Neural cell (in vitro differentiated cells): ENCODE measurements around the gene ARID3C. TPM values are rescaled to one million over a fixed set of nuclear protein-coding genes. Genes with fewer than 3 reads are reported as not detected.

Experiments used
- H2AFZ ChIP-seq: fragments of 200-600, 300-800 bp; sonication (generic), shearing (Covaris generic); 2 replicates; pipeline ENCODE4 v1.6.0; 2014; ENCODE audit warnings: low read depth, mild to moderate bottlenecking, antibody characterized with exemption, low read length, moderate library complexity
- H3F3A ChIP-seq: fragments of 200-600 bp; shearing (Covaris generic); 2 replicates; pipeline ENCODE4 v1.6.1; 2016; ENCODE audit warnings: mild to moderate bottlenecking, moderate library complexity, mixed read lengths, antibody characterized with exemption, low read length; ENCODE audit not compliant: insufficient read depth, poor library complexity, severe bottlenecking
- H3K27ac ChIP-seq: fragments of 200-600, 300-800 bp; sonication (generic), shearing (Covaris generic); 2 replicates; pipeline ENCODE4 v1.5.1; 2014; ENCODE audit warnings: mild to moderate bottlenecking, low read length, moderate library complexity
- H3K27me3 ChIP-seq: fragments of 300-800, 200-600 bp; sonication (generic), shearing (Covaris generic); 2 replicates; pipeline ENCODE4 v1.6.0; 2014; ENCODE audit warnings: mild to moderate bottlenecking, low read depth, low read length, moderate library complexity; ENCODE audit not compliant: insufficient read depth
- H3K36me3 ChIP-seq: fragments of 300-800, 200-600 bp; sonication (generic), shearing (Covaris generic); 2 replicates; pipeline ENCODE4 v1.5.1; 2014; ENCODE audit warnings: mild to moderate bottlenecking, antibody characterized with exemption, low read length, moderate library complexity; ENCODE audit not compliant: insufficient read depth
- H3K4me2 ChIP-seq: fragments of 300-800, 200-600 bp; sonication (generic), shearing (Covaris generic); 2 replicates; pipeline ENCODE4 v1.6.0; 2014; ENCODE audit warnings: mild to moderate bottlenecking, low read length
- H3K4me3 ChIP-seq: fragments of 300-800, 200-600 bp; sonication (generic), shearing (Covaris generic); 2 replicates; pipeline ENCODE4 v1.5.1; 2014; ENCODE audit warnings: mild to moderate bottlenecking, low read length, moderate library complexity
- H3K79me2 ChIP-seq: fragments of 200-600 bp; shearing (Covaris generic); replicated peaks from 2 replicates; pipeline ENCODE4 v1.6.0; 2014; ENCODE audit warnings: mild to moderate bottlenecking, low read length, moderate library complexity; ENCODE audit not compliant: insufficient read depth
- H3K9ac ChIP-seq: fragments of 300-800, 200-600 bp; sonication (generic), shearing (Covaris generic); 2 replicates; pipeline ENCODE4 v1.6.1; 2016; ENCODE audit warnings: mild to moderate bottlenecking, low read length, mixed read lengths
- H3K9me2 ChIP-seq: fragments of 200-600 bp; shearing (Covaris generic); 2 replicates; pipeline ENCODE4 v1.6.1; 2016; ENCODE audit warnings: mild to moderate bottlenecking, low read length, mixed read lengths; ENCODE audit not compliant: insufficient read depth
- H3K9me3 ChIP-seq: fragments of 200-600, 300-800 bp; sonication (generic), shearing (Covaris generic); 2 replicates; pipeline ENCODE4 v1.6.1; 2016; ENCODE audit warnings: mild to moderate bottlenecking, mixed run types, low read length, moderate library complexity, mixed read lengths
- H4K20me1 ChIP-seq: fragments of 200-600 bp; shearing (Covaris generic); 2 replicates; pipeline ENCODE4 v1.6.1; 2016; ENCODE audit warnings: mild to moderate bottlenecking, mixed run types; ENCODE audit not compliant: insufficient read depth
- CTCF ChIP-seq: fragments of 450-650 bp; IDR thresholded peaks from 2 replicates; pipeline ENCODE4 v1.5.1; 2014; ENCODE audit warnings: antibody characterized with exemption, mild to moderate bottlenecking, moderate library complexity; ENCODE audit not compliant: poor library complexity, severe bottlenecking
- EP300 ChIP-seq: fragments of 450-650 bp; conservative IDR thresholded peaks from 2 replicates; pipeline ENCODE4 v1.6.1; 2014; ENCODE audit warnings: antibody characterized with exemption, mild to moderate bottlenecking, moderate library complexity; ENCODE audit not compliant: poor library complexity, severe bottlenecking
- EZH2 ChIP-seq: fragments of 200-600, 300-800 bp; shearing (Covaris generic), sonication (generic); IDR thresholded peaks from 2 replicates; pipeline ENCODE4 v1.6.1; 2014; ENCODE audit warnings: antibody characterized with exemption, low read length, borderline replicate concordance, mild to moderate bottlenecking; ENCODE audit not compliant: insufficient read depth, poor library complexity, severe bottlenecking
- MXI1 ChIP-seq: fragments of 450-650 bp; conservative IDR thresholded peaks from 2 replicates; pipeline ENCODE4 v1.6.1; 2014; ENCODE audit warnings: antibody characterized with exemption, mild to moderate bottlenecking; ENCODE audit not compliant: poor library complexity, severe bottlenecking
- POLR2AphosphoS5 ChIP-seq: IDR thresholded peaks from 2 replicates; pipeline ENCODE4 v1.6.1; 2012
- RAD21 ChIP-seq: fragments of 450-650 bp; conservative IDR thresholded peaks from 2 replicates; pipeline ENCODE4 v1.6.1; 2014; ENCODE audit warnings: antibody characterized with exemption, mild to moderate bottlenecking, moderate library complexity
- REST ChIP-seq: IDR thresholded peaks from 2 replicates; pipeline ENCODE4 v1.6.1; 2012; ENCODE audit warnings: borderline replicate concordance
- SMC3 ChIP-seq: fragments of 450-650 bp; conservative IDR thresholded peaks from 2 replicates; pipeline ENCODE4 v1.6.1; 2014; ENCODE audit warnings: antibody characterized with exemption, mild to moderate bottlenecking, moderate library complexity; ENCODE audit not compliant: poor library complexity
- TAF1 ChIP-seq: IDR thresholded peaks from 2 replicates; pipeline ENCODE4 v1.6.1; 2012; ENCODE audit warnings: low read depth
- polyA plus RNA-seq: library from polyadenylated mRNA; depleted of rRNA; stranded (reverse); fragments of >200 nt; gene quantifications from 2 replicates; pipeline ENCODE4 v1.2.3, GENCODE V29; 2014

Gene ARID3C
- polyA plus RNA-seq, 1 donor from 2014 or later, result 2.8 TPM

DNA sequence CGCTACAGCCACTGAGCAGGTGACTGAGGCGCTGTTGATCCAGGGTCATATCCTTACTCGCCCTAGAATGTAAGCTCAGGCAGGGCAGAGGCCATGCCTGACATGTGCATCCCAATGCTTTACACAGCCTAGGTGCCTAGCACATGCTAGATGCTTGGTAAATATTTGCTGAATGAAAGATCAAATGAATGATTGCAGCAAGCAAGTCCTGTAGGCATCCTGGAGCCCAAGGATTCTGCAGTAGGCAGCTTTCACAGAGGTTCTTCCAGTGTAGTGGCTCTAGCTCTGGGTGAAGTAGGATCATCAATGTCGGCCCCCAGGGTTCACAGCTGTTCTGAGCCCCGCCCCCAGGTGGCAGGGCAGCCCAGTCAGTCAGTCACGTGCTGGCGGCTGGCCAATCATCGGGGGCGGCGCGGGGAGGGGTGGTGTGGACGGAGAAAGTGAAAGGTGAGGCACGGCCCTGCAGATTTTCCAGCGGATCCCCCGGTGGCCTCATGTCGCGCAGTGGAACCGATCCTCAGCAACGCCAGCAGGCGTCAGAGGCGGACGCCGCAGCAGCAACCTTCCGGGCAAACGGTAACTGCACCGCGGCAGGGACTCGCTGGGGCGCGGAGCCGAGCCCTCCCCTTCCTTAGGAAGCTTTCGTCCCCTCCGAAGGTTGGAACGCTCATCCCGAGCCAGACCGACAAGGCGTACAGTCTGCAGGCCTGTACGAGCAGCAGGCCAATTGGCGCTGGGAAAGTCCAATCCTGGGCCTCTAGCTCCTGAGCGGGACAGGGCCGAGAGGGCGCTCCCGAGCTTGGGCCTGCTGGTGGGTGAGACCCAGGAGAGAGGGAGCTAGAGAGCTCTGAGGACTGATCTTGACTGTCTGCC is 17.6 kb upstream of the ARID3C start, which contains the start of gene GALT:
Gene GALT, plus strand, starts transcription at position 465 of the 873 bp plus-strand sequence. Its CDS starts 30 bp downstream, at position 495.
- Histone ChIP-seq H3K27ac (peak within 1 kb of the TSS; percentile 89), H4K20me1 (no peaks in the 10 kb centered on the region), H3K36me3 (no peaks in the 10 kb centered on the region), H3K4me2 (peak within 1 kb of the TSS; percentile 95), H3K9ac (peak within 1 kb of the TSS; percentile 90), H3K27me3 (no peaks in the 10 kb centered on the region), H3K4me3 (peak within 1 kb of the TSS; percentile 84), H3K9me3 (no peaks in the 10 kb centered on the region), H3K9me2 (no peaks in the 10 kb centered on the region), H2AFZ (peak within 1 kb of the TSS; percentile 91), H3K79me2 (no peaks in the 10 kb centered on the region), H3F3A (no peaks in the 10 kb centered on the region)
- TF ChIP-seq TAF1, result peak; percentile 81
- TF ChIP-seq RAD21, result peak; percentile 7
- TF ChIP-seq EZH2, result no peak
- TF ChIP-seq REST, result peak; percentile 79
- peak; percentile 89 for TF ChIP-seq POLR2AphosphoS5
- peak; percentile 66 for TF ChIP-seq MXI1
- TF ChIP-seq SMC3, result peak; percentile 56
- no peak for TF ChIP-seq EP300
- TF ChIP-seq CTCF, result peak; percentile 75

DNA sequence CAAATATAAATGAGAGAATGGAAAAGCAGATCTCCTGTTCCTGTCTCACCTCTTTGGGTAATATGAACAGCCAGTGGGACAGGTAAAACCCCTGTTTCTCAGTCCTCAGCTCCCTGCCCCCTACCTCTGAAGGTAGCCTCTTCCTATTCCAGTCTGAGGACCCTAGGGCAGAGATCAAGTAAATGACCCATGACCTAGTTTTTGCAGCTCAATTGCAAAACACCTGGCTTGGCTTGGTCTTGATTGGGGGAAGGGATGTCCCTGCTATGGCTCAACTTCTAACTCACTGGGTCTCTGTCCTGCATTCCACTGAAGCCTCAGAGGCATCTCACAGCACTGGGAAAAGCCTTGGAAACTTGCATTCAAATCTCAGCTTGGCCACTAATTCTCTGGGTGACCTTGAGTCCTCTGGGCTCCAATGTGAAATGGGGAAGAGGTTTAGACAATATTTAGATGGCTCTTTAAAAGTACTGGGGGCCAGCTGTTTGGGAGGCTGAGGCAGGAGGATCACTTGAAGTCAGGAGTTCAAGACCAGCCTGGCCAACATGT is 16.0 kb upstream of the ARID3C start:
- TF ChIP-seq CTCF (no peak), EZH2 (no peak), TAF1 (no peak), REST (no peak), POLR2AphosphoS5 (no peak), EP300 (no peak), SMC3 (no peak), RAD21 (no peak), MXI1 (no peak)

More for the DNA sequence above, 16.0 kb upstream of the ARID3C start:
- no peaks in the 10 kb centered on the region for H3K9me3 ChIP-seq
- H3F3A ChIP-seq, result no peaks in the 10 kb centered on the region
- no peaks in the 10 kb centered on the region for H4K20me1 ChIP-seq
- no peak overlapping the region for H3K4me2 ChIP-seq
- H3K4me3 ChIP-seq, result no peak overlapping the region
- no peak overlapping the region for H3K27ac ChIP-seq
- no peak overlapping the region for H2AFZ ChIP-seq
- no peaks in the 10 kb centered on the region for H3K27me3 ChIP-seq
- H3K9ac ChIP-seq, result no peak overlapping the region
- no peaks in the 10 kb centered on the region for H3K36me3 ChIP-seq
- H3K9me2 ChIP-seq, result no peaks in the 10 kb centered on the region
- no peaks in the 10 kb centered on the region for H3K79me2 ChIP-seq
